ENCODE measurements around the gene LRP4. TPM values are rescaled to one million over a fixed set of nuclear protein-coding genes. Genes with fewer than 3 reads are reported as not detected.
A peak's percentile ranks its signal among the peaks of the same experiment; 100 is the strongest.

The LRP4 gene
- total and polyA plus RNA-seq, 11 donors = 9.1 to 29.1 (median 18.6) TPM

GRCh38 chr11:46850829-46851380 is 67.4 kb downstream of the LRP4 start:
- Histone ChIP-seq H3K36me3 (peaks cover 0 to 5% (median 0%) of the 10 kb centered on the region in 9 donors), H3K27me3 (no peaks in the 10 kb centered on the region), H3K4me1 (peaks cover 0 to 10% (median 0%) of the 10 kb centered on the region in 12 donors), H3K4me3 (no peak overlapping the region), H3K27ac (no peak overlapping the region), H3K9me3 (no peaks in the 10 kb centered on the region)
- intact Hi-C loops (cut with DNase I) = no loop called here
- 75 to 79% (median 76%) methylated on average over 10 of the region's 10 CpGs for WGBS, 4 donors
- DNase-seq (no peak), ATAC-seq (no peak)
- TF ChIP-seq POLR2A (IDR thresholded peaks at IDR 0.05) (no peak), CTCF (IDR thresholded peaks at IDR 0.05) (no peak)

- no peaks in the 10 kb centered on the region for H3K27me3 ChIP-seq
- TF ChIP-seq POLR2A (IDR thresholded peaks at IDR 0.05) (no peak), CTCF (IDR thresholded peaks at IDR 0.05) (no peak)
- ATAC-seq (no peak), DNase-seq (no peak)
- intact Hi-C loops (cut with DNase I) = no loop called here
- no peak overlapping the region for H3K4me3 ChIP-seq
- H3K4me1 ChIP-seq = peaks cover 0 to 17% (median 9%) of the 10 kb centered on the region in 12 donors
- H3K36me3 ChIP-seq = no peaks in the 10 kb centered on the region
- H3K27ac ChIP-seq = no peak overlapping the region
- 86 to 95% (median 92%) methylated on average over 1 of the region's 1 CpG for WGBS, 4 donors
- H3K9me3 ChIP-seq = no peaks in the 10 kb centered on the region
Measured at GRCh38 chr11:46849631-46850030, 68.7 kb downstream of the LRP4 start.

- no peaks in the 10 kb centered on the region for H3K9me3 ChIP-seq
- TF ChIP-seq CTCF (IDR thresholded peaks at IDR 0.05) = no peak
- no peak for TF ChIP-seq POLR2A (IDR thresholded peaks at IDR 0.05)
- DNase-seq (no peak), ATAC-seq (peak in 1 of 4 donors; percentile 2)
- intact Hi-C loops (cut with DNase I) = loop anchor here in 3 of 10 donors (2.0 kb wide), 1 partner anchor 20 kb away; no protein-coding TSS in a partner anchor
- H3K27ac ChIP-seq = peak overlapping the region in 6 of 12 donors; percentile 72 to 88 (median 83)
- peak overlapping the region; percentile 48 to 100 (median 88) for H3K4me3 ChIP-seq
- WGBS, 4 donors = 3 to 7% (median 4%) methylated on average over 6 of the region's 6 CpGs
- peaks cover 0 to 26% (median 17%) of the 10 kb centered on the region in 12 donors for H3K4me1 ChIP-seq
- no peaks in the 10 kb centered on the region for H3K27me3 ChIP-seq
- peaks cover 0 to under 1% (median 0%) of the 10 kb centered on the region in 9 donors for H3K36me3 ChIP-seq
Measured at GRCh38 chr11:46846510-46846830, 71.9 kb downstream of the LRP4 start.

- intact Hi-C loops (cut with DNase I) = loop anchor here in 3 of 10 donors (2.0 kb wide), 1 partner anchor 19 kb away; no protein-coding TSS in a partner anchor
- Histone ChIP-seq H3K4me3 (peak within 1 kb of the TSS; percentile 48 to 100 (median 88)), H3K4me1 (peaks cover 0 to 26% (median 17%) of the 10 kb centered on the region in 12 donors), H3K27me3 (no peaks in the 10 kb centered on the region), H3K27ac (peak within 1 kb of the TSS; percentile 27 to 88 (median 80)), H3K9me3 (no peaks in the 10 kb centered on the region), H3K36me3 (peaks cover 0 to 5% (median 0%) of the 10 kb centered on the region in 9 donors)
- TF ChIP-seq POLR2A (IDR thresholded peaks at IDR 0.05) = peak in 1 of 2 donors; percentile 72
- TF ChIP-seq CTCF (IDR thresholded peaks at IDR 0.05) = no peak
- peak; percentile 91 to 94 (median 92) for DNase-seq
- peak; percentile 96 to 99 (median 99) for ATAC-seq
- WGBS, 4 donors = 0 to 1% (median 0%) methylated on average over 53 to 83 of the region's 83 CpGs
Measured at GRCh38 chr11:46845740-46846509, 72.4 kb downstream of the LRP4 start, which contains the start of gene CKAP5. TSS of gene CKAP5 (minus strand) at chr11:46846280. CDS start at chr11:46821231, 25,049 bp downstream.
